ENCODE results near the gene GIMAP2. TPM values are rescaled to one million over a fixed set of nuclear protein-coding genes. Genes with fewer than 3 reads are reported as not detected.

The GIMAP2 gene
- total RNA-seq, 2 donors from 2014 or later = 0.66 to 3.9 TPM

GRCh38 chr7:150739033-150739432 lies 53.5 kb downstream of the GIMAP2 start:
- Histone ChIP-seq H3K27me3 (no peaks in the 10 kb centered on the region), H3K4me1 (peaks cover 8% of the 10 kb centered on the region), H3K9me3 (no peaks in the 10 kb centered on the region), H3K4me3 (no peak overlapping the region), H3K27ac (peak overlapping the region in 1 of 4 donors; percentile 38), H3K36me3 (replicated peaks in 1 of 2; ENCODE audit: insufficient read depth in 1 of 2, low read depth in 2 of 2) (no peaks in the 10 kb centered on the region)
- peak in 2 of 4 donors; percentile 33 to 52 for DNase-seq
- intact Hi-C loops (cut with DNase I) = no loop called here
- ATAC-seq = peak; percentile 43
- TF ChIP-seq CTCF (IDR thresholded peaks at IDR 0.05) (peak in 6 of 7 experiments; percentile 10 to 61 (median 32)), POLR2A (IDR thresholded peaks at IDR 0.05) (no peak)

DNA sequence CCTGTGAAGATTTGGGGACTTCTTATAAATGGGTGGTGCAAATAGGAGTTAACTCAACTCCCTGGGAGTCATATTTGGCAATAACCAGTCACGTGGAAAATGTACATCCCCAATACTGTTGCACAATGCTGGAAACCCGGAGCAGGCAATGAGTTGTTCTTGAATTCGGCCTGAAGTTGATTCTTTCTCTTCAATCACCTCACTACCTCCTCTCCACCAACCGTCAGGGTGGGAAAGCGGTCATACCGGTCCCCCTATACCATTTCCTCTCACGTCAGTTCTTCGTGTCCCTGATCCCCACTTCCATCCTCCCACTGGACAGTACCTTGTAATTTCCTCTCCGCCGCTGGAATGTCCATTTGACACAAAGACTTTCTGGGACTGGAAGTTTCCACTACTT lies 54.5 kb downstream of the GIMAP2 start:
- TF ChIP-seq POLR2A (IDR thresholded peaks at IDR 0.05) (no peak), CTCF (IDR thresholded peaks at IDR 0.05) (no peak)
- Histone ChIP-seq H3K27me3 (no peaks in the 10 kb centered on the region), H3K4me1 (peaks cover 11% of the 10 kb centered on the region), H3K9me3 (no peaks in the 10 kb centered on the region), H3K36me3 (replicated peaks in 1 of 2; ENCODE audit: insufficient read depth in 1 of 2, low read depth in 2 of 2) (no peaks in the 10 kb centered on the region), H3K27ac (no peak overlapping the region), H3K4me3 (no peak overlapping the region)
- ATAC-seq (no peak), DNase-seq (no peak)
- intact Hi-C loops (cut with DNase I) = no loop called here
- 70 to 73% methylated on average over 10 of the region's 10 CpGs for WGBS, 2 donors

DNA sequence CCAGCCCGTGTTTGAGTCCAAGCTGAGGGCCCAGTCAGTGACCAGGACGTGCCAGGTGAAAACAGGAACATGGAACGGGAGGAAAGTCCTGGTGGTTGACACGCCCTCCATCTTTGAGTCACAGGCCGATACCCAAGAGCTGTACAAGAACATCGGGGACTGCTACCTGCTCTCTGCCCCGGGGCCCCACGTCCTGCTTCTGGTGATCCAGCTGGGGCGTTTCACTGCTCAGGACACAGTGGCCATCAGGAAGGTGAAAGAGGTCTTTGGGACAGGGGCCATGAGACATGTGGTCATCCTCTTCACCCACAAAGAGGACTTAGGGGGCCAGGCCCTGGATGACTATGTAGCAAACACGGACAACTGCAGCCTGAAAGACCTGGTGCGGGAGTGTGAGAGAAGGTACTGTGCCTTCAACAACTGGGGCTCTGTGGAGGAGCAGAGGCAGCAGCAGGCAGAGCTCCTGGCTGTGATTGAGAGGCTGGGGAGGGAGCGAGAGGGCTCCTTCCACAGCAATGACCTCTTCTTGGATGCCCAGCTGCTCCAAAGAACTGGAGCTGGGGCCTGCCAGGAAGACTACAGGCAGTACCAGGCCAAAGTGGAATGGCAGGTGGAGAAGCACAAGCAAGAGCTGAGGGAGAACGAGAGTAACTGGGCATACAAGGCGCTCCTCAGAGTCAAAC lies 56.9 kb downstream of the GIMAP2 start:
- ATAC-seq = no peak
- Histone ChIP-seq H3K27ac (no peak overlapping the region), H3K4me1 (peaks cover 11% of the 10 kb centered on the region), H3K27me3 (no peaks in the 10 kb centered on the region), H3K9me3 (no peaks in the 10 kb centered on the region), H3K4me3 (no peak overlapping the region), H3K36me3 (replicated peaks in 1 of 2; ENCODE audit: insufficient read depth in 1 of 2, low read depth in 2 of 2) (no peaks in the 10 kb centered on the region)
- TF ChIP-seq POLR2A (IDR thresholded peaks at IDR 0.05) (no peak), CTCF (IDR thresholded peaks at IDR 0.05) (no peak)
- no peak for DNase-seq
- WGBS, 2 donors = 80 to 84% methylated on average over 10 to 14 of the region's 14 CpGs
- intact Hi-C loops (cut with DNase I) = no loop called here

Other genes starting within 250 kb of the GIMAP2 start
- gene GIMAP8, start 235.1 kb upstream of the GIMAP2 start, total RNA-seq = 1 to 10 TPM in 1 of 2 donors, under 1 TPM in 1; 0.99 to 5.4 TPM
- gene GIMAP7, start 170.8 kb upstream of the GIMAP2 start, total RNA-seq = 1 to 10 TPM; 3.6 to 5.7 TPM
- 10 to 100 TPM in 1 of 2 donors, 1 to 10 TPM in 1; 8.2 to 13.0 TPM for gene GIMAP4, start 118.3 kb upstream of the GIMAP2 start, total RNA-seq
- 10 to 100 TPM in 1 of 2 donors, 1 to 10 TPM in 1; 8.6 to 10.6 TPM for gene GIMAP6, start 53.3 kb upstream of the GIMAP2 start, total RNA-seq
- gene GIMAP1, start 30.9 kb downstream of the GIMAP2 start, total RNA-seq = 1 to 10 TPM in 1 of 2 donors, under 1 TPM in 1; 0.99 to 3.9 TPM
- 10 to 100 TPM in 1 of 2 donors, 1 to 10 TPM in 1; 5.3 to 11.9 TPM for gene GIMAP5, start 51.7 kb downstream of the GIMAP2 start, total RNA-seq
- gene TMEM176B, start 114.7 kb downstream of the GIMAP2 start, total RNA-seq = 10 to 100 TPM; 32.9 to 36.3 TPM
- gene TMEM176A, start 115.1 kb downstream of the GIMAP2 start, total RNA-seq = 10 to 100 TPM in 1 of 2 donors, 1 to 10 TPM in 1; 7.6 to 27.5 TPM
- 1 to 10 TPM in 1 of 2 donors, not detected in 1; 1.6 TPM for gene AOC1, start 166.8 kb downstream of the GIMAP2 start, total RNA-seq

Data from body of pancreas (tissue), 4 donors.